Neural cell (in vitro differentiated cells): ENCODE results near the gene YWHAQ.
"Not testable (repeated sequence)": the region's sequence is repeated elsewhere in the genome, so short reads cannot be mapped to it uniquely, and the experiment has no call there.

Experiments used
- CTCF ChIP-seq: fragments of 450-650 bp; IDR thresholded peaks from 2 replicates; pipeline ENCODE4 v1.5.1; 2014; ENCODE audit warnings: antibody characterized with exemption, mild to moderate bottlenecking, moderate library complexity; ENCODE audit not compliant: poor library complexity, severe bottlenecking
- POLR2AphosphoS5 ChIP-seq: IDR thresholded peaks from 2 replicates; pipeline ENCODE4 v1.6.1; 2012
- TF ChIP-seq, protein P1 (sequence below): IDR thresholded peaks from 2 replicates; pipeline ENCODE4 v1.6.1; 2012; ENCODE audit warnings: borderline replicate concordance

GRCh38 chr2:9621655-9622054, 9.1 kb downstream of the YWHAQ start:
- TF ChIP-seq, protein P1, sequence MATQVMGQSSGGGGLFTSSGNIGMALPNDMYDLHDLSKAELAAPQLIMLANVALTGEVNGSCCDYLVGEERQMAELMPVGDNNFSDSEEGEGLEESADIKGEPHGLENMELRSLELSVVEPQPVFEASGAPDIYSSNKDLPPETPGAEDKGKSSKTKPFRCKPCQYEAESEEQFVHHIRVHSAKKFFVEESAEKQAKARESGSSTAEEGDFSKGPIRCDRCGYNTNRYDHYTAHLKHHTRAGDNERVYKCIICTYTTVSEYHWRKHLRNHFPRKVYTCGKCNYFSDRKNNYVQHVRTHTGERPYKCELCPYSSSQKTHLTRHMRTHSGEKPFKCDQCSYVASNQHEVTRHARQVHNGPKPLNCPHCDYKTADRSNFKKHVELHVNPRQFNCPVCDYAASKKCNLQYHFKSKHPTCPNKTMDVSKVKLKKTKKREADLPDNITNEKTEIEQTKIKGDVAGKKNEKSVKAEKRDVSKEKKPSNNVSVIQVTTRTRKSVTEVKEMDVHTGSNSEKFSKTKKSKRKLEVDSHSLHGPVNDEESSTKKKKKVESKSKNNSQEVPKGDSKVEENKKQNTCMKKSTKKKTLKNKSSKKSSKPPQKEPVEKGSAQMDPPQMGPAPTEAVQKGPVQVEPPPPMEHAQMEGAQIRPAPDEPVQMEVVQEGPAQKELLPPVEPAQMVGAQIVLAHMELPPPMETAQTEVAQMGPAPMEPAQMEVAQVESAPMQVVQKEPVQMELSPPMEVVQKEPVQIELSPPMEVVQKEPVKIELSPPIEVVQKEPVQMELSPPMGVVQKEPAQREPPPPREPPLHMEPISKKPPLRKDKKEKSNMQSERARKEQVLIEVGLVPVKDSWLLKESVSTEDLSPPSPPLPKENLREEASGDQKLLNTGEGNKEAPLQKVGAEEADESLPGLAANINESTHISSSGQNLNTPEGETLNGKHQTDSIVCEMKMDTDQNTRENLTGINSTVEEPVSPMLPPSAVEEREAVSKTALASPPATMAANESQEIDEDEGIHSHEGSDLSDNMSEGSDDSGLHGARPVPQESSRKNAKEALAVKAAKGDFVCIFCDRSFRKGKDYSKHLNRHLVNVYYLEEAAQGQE, result not testable (repeated sequence)
- TF ChIP-seq CTCF, POLR2AphosphoS5: not testable (repeated sequence)
